HCT116 (cell line): ENCODE data around the gene THBD.

ENCODE experiments used
- ATF3 ChIP-seq: IDR thresholded peaks from 2 replicates; pipeline ENCODE4 v1.6.1; 2012
- CTCF ChIP-seq, 3 experiments: fragments of 200-600 bp in 1 of 3; sonication (generic) in 1 of 3; IDR thresholded peaks in 2 of 3; conservative IDR thresholded peaks in 1 of 3; 2 replicates each; pipeline ENCODE4 v1.5.1; 2012 to 2017; ENCODE audit warnings: low read depth in 2 of 3, low read length in 2 of 3, antibody characterized with exemption in 1 of 3, borderline replicate concordance in 1 of 3, control low read depth in 1 of 3, mild to moderate bottlenecking in 1 of 3, mixed read lengths in 1 of 3, mixed run types in 1 of 3, moderate library complexity in 1 of 3; ENCODE audit not compliant: insufficient read depth in 1 of 3
- EGR1 ChIP-seq: IDR thresholded peaks from 2 replicates; pipeline ENCODE4 v1.6.1; 2012; ENCODE audit warnings: low read depth
- FOSL1 ChIP-seq: IDR thresholded peaks from 2 replicates; pipeline ENCODE4 v1.6.1; 2012; ENCODE audit warnings: low read depth
- POLR2A ChIP-seq: IDR thresholded peaks from 2 replicates; pipeline ENCODE4 v1.7.0; 2011; ENCODE audit warnings: borderline replicate concordance; ENCODE audit not compliant: insufficient read depth, insufficient read length; ENCODE audit errors: extremely low read depth
- POLR2AphosphoS5 ChIP-seq: IDR thresholded peaks from 2 replicates; pipeline ENCODE4 v1.6.1; 2011; ENCODE audit warnings: mild to moderate bottlenecking, low read depth, low read length, moderate library complexity
- SIN3A ChIP-seq: IDR thresholded peaks from 2 replicates; pipeline ENCODE4 v1.6.1; 2012; ENCODE audit warnings: low read depth
- SP1 ChIP-seq: IDR thresholded peaks from 2 replicates; pipeline ENCODE4 v1.6.1; 2012; ENCODE audit warnings: low read depth
- ZFX ChIP-seq: fragments of 450-650 bp; IDR thresholded peaks from 2 replicates; pipeline ENCODE4 v1.6.1; 2017

- TF ChIP-seq CTCF (IDR thresholded peaks at IDR 0.05 in 2 of 3, conservative IDR thresholded peaks at IDR 0.05 in 1 of 3; ENCODE audit: borderline replicate concordance in 1 of 3, insufficient read depth in 1 of 3, low read depth in 2 of 3, low read length in 2 of 3), result no peak
- no peak for TF ChIP-seq POLR2A
- no peak for TF ChIP-seq EGR1
- TF ChIP-seq ATF3, result no peak
- no peak for TF ChIP-seq POLR2AphosphoS5
- no peak for TF ChIP-seq FOSL1
- TF ChIP-seq ZFX, result no peak
- TF ChIP-seq SIN3A, result no peak
- TF ChIP-seq SP1, result no peak
Observed at GRCh38 chr20:23059846-23060245, 10.4 kb upstream of the THBD start.
